Fibroblast of peridontal ligament (primary cell): ENCODE measurements around the gene SCN2B.

Source experiments
- DNase-seq: peaks from one replicate; pipeline ENCODE4 v3.0.0-alpha.2; 2010; ENCODE audit errors: extremely low read depth

SCN2B gene

DNA sequence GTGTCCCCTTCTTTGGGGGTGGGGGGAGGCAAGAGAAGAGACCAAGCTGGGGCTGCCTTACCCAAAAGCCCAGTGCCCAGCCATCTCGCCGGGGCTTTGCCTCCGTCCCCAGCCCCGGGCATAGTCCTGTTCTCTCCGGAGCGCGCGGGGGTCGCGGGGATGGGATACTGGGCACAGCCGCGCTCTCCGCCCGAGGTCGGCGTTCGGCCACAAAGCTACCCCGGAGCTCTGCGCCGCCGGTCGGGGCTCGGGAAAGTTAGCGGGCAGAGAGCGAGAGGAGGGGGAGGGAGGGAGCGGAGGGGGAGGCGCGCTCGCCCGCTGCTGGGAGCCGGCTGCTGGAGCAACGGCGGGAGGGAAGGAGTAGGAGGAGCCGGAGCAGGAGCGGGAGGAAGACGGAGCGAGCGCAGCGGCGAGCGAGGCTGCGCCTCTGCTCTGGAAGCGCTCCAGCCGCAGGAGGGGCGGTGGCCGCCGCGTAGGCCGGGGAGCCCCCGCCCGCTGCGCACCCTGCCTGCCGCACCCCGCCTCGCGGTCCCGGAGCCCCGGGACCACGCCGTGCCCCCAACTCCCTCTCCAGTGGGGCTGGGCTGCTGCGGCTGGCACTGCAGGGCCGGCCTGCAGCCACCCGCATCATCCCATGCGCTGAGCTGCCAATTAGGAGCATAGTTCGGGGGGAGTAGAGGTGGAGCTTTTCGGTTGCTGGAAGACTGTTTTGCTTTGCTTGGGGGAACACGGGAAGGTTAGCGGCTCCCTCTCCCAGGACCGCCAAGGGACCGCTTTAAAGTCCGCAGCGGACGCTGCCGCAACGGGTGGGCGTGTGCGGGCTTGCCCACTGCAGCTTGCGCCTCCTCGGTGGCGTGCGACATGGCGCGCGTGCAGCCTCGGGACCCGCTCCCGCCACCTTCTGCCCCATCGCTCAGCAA, 23.6 kb downstream of the SCN2B start, which contains the start of gene SCN4B:
SCN4B (minus strand) TSS at position 272 of the 920 bp plus-strand sequence; CDS start at position 122, 150 bp downstream.
- peak; percentile 9 for DNase-seq

- no peak for DNase-seq
Observed at GRCh38 chr11:118152020-118152551, 24.4 kb downstream of the SCN2B start.

GRCh38 chr11:118151431-118151830, 25.0 kb downstream of the SCN2B start:
- no peak for DNase-seq

GRCh38 chr11:118149493-118149892, 26.9 kb downstream of the SCN2B start:
- DNase-seq = no peak

- DNase-seq = no peak
Observed at GRCh38 chr11:118148856-118149255, 27.6 kb downstream of the SCN2B start.

DNA sequence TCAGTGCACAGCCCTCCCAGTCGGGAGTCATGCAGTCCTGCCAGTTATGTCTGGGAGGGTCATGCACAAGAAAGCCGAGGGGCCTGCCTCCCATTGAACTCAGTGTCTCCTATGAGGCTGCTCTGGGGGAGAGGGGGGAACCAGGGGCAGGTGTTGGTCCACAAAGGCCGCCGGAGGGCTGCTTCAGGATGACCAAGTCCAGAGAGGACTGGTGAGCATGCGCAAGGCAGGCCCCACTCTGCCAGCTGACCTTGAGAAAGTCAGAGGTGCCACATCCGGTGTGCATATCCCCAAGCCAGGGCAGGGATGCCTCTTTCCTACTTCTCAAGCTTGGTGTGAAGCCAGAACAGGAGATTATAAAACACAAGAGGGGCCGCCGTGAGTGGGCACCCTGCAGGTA, 28.2 kb downstream of the SCN2B start:
- no peak for DNase-seq

DNA sequence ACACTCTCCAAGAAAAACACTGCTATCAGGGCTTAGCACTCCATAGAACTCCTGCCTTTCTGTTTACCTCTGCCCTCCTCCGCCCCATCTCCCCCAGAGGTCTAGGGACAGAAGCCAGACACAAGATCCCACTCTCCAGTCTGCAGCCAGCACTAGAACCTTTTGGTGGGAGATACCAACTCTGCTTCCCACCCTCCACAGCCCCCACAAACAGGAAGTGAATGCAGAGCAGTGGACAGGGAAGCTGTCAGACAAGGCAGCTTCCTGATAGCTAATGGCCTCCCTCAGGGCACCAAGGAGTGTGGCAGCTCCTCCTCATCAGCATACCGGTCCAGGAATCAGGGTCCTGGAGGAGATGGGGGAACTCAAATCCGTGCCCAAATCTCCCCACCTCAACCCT, 28.9 kb downstream of the SCN2B start:
- DNase-seq = no peak

DNA sequence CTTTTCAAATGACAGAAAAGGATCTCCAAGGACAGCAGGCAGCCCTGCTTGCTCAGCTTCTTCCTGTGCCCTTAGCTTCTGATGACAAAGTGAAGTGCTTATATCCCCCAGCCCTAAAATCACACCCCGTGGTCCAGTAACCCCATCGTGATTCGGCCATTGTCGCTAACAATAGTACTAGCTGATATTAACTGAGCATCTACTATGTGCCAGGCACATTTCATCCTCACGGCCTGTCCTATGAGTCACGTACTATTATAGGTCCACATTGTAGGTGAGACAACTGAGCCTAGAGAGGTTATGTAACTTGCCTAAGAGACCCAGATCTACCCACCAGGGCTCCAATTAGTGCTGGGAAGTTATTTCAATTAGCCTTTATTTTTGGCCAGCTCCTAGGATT, 29.9 kb downstream of the SCN2B start:
- DNase-seq = no peak

DNA sequence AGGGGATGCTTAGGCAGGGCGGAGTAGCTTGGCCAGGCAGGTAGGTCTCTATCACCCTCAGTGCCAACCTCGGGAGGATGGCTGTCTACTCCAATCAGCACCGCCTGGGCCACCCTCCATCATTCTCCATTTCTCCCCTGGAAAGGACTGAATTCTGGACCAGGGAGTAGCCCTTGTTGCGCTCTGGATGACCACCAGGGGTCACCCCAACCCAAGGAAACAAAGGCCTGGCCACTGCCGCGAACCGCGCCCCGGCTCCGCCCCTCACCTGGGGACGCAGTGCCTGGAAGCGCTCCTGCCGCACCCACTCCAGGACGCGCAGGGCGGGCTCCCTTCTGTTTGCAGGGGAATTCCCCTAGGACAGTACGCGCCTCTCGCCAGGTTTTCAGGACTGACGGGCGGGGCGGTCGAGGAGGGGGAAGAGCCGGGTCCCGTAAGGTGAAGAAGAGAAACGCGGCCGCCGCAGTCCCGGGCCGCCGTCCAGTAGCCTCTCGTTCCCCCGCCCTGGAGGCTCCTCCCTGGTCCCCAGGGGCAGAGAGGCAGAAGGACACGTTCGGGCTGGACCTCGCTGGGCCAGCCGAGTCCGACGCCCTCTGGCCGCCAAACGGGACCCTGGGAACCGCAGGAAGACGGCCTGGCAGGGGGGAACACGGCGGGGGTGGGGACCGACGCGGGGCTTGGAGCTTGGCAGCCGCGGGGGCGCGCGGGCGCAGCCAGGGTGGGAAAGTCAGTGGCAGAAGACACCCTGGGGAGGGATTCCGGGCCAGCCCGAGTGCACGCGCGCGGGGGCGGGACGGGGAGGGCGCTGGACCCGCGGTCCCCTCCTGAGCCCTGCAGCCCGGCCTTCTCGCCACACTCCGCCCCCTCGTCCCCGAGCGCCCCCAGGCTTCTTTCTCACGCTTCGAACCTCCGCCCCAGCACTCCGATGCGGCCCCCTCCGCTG, 30.9 kb downstream of the SCN2B start:
- DNase-seq = peak; percentile 48

DNA sequence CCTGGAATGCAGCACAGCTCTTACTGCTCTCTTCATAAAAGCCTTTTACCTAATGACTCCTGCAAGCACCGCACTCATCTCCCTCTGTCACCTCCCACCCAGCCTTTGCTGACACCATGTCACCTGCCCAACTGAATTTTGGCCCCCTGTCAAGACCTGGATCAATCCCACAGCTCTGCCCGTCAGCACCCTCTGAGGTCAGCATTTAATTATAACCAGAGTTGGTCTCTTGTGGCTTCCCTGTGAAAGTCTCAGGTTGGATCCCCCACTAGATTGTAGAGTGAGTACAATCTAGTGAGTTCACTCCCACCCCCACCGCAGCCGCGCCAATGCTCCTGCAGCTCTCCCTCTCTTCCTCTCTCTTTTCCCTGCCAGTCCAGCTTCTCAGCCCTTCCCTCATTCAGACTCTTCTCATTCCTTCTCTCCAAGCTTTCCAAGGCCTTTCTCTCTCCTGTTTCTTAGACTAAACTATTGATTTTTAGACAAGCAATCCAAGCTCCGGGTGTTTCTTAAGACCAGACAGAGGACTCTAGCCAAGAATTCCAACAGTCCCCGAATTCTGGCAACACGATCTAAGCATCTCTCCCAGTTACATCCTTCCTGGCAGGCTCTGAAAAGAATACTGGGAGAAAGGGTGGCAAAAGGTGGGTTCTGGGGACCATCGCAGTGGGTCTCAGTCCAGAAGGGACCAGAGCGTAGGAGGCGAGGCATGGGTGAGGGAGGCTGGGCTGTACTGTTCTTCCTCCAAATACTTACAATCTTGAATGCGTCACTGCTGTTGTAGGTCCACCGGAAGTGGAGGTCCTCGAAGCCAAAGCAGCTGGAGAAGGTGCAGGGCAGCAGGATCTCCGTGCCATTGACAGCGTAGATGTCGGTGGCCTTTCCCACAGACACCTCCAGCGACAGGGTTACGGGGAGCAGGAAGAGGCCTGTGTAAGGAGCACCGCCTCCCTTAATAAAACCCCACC, 31.9 kb downstream of the SCN2B start:
- no peak for DNase-seq

DNA sequence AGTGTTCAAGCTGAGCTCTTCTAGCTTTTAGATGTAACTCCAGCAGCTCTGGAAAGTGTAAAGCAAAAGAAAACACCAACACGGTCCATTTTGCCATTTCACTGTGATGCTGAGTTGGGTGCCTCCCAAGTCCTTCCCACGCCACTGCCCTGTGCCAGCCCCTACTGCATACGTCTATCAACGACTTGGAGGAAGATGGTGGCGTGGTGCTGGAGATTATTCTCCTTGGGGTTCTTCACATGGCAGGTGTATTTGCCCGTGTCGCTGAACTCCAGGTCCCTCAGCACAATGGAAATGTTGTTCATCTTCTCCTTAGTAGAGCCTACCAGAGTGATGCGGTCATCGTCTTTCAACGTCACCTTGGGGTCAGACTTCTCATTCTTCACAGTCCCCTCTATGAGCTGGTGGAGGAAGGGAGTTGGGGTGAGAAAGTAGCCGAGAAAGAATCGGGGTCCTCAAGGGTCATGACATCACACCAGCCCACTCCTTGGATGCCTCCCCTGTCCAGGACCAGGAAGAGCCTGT, 32.7 kb downstream of the SCN2B start:
- no peak for DNase-seq

GRCh38 chr11:118142809-118143208, 33.6 kb downstream of the SCN2B start:
- no peak for DNase-seq

DNA sequence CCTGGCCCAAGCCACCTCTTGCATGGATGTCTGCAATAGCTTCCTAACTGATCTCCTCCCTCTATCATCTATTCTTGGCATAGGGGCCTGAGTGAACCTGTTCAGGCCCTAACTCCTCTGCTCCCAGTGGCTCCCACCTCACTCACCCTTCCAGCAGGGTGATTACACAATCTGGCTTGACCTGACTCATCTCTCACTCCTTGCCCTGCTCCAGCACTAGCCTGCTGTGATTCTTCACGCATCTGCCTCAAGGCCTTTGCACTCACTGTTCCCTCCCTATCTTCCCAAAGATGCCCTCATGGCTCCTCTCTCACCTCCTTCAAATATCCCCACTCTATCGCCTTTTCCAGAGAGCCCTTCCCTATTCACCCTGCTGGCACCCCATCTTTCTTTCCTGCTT, 34.4 kb downstream of the SCN2B start:
- no peak for DNase-seq

- no peak for DNase-seq
Observed at GRCh38 chr11:118139578-118139977, 36.9 kb downstream of the SCN2B start.

DNA sequence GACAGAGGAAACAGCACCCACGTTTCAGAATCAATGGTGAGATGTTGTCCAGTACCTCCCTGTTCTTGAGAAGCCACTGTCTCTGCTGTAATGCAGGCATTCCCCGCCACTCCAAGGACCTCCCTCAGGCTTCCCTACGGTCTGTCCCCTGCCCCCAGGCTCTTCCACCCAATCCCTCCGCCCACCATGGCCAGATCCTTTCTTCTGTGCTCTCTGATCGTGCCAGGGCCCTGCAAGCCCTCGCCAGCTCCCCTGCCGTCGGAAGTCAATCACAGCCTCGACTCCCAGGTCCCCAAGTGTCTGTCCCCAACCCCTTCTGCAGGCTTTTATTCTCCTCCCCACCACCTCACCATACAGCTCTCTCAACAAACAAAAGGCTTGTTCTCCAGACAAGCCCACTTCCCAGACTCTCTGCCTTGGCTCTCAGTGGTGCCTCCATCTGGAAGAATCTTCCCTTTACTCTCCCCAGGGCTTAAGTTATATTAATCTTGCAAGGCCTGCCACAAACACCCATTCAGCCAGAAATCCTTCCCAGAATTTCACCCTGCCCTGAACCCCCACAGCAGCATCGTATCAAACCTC, 37.5 kb downstream of the SCN2B start:
- no peak for DNase-seq

- DNase-seq = no peak
Observed at GRCh38 chr11:118136801-118137200, 39.6 kb downstream of the SCN2B start.

GRCh38 chr11:118136341-118136740, 40.1 kb downstream of the SCN2B start:
- no peak for DNase-seq

DNA sequence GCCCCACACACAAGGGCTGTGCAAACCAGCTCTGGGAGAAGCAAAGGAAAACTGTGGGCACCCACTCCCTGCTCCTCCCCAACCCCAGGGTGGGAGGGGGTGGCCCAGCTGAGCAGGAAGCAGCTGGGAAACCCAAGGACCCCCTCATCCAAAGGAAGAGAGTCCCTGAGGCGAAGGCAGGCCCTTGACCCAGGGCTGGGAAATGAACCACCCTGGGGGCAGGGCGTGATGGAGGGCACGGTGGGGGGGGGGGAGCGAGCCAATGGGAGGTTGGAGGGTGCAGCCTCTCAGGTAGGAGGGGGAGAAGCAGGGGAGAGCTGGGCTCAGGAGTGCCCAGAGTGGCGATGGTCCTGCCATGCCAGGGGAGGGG, 40.7 kb downstream of the SCN2B start:
- no peak for DNase-seq

GRCh38 chr11:118135051-118135795, 41.2 kb downstream of the SCN2B start:
- DNase-seq = no peak

GRCh38 chr11:118133816-118134215, 42.6 kb downstream of the SCN2B start:
- DNase-seq = no peak
